HepG2 (cell line): ENCODE measurements around the gene HMG20B. TPM values are rescaled to one million over a fixed set of nuclear protein-coding genes. Genes with fewer than 3 reads are reported as not detected.

Source experiments
- BRCA1 ChIP-seq: sonication (generic); formaldehyde crosslinking; IDR thresholded peaks from 2 replicates; pipeline ENCODE4 v1.4.0; 2020; ENCODE audit warnings: missing genetic modification reagents
- BRF2 ChIP-seq: sonication (generic); formaldehyde crosslinking; IDR thresholded peaks from 2 replicates; pipeline ENCODE4 v1.8.1; 2022; ENCODE audit warnings: mild to moderate bottlenecking, missing genetic modification reagents
- GATAD1 ChIP-seq: IDR thresholded peaks from 2 replicates; pipeline ENCODE4 v1.6.1; 2016; ENCODE audit warnings: missing genetic modification reagents, missing compliant biosample characterization
- NFYC ChIP-seq: IDR thresholded peaks from 2 replicates; pipeline ENCODE4 v1.6.1; 2016; ENCODE audit warnings: missing genetic modification reagents, missing compliant biosample characterization
- NR2C2 ChIP-seq: sonication (generic); formaldehyde crosslinking; IDR thresholded peaks from 2 replicates; pipeline ENCODE4 v1.4.0; 2020; ENCODE audit warnings: missing genetic modification reagents, mild to moderate bottlenecking, moderate library complexity, borderline replicate concordance
- RBM22 ChIP-seq: fragments of 200-400 bp; formaldehyde crosslinking; optimal IDR thresholded peaks from 2 replicates; pipeline ENCODE3; 2017; ENCODE audit warnings: mild to moderate bottlenecking, low read length, moderate library complexity
- SNAPC4 ChIP-seq: sonication (generic); formaldehyde crosslinking; IDR thresholded peaks from 2 replicates; pipeline ENCODE4 v1.4.0; 2020; ENCODE audit warnings: mild to moderate bottlenecking, missing genetic modification reagents
- SOX6 ChIP-seq, 2 experiments: fragments of 450-650 bp in 1 of 2; sonication (generic) in 1 of 2; formaldehyde crosslinking in 1 of 2; IDR thresholded peaks; 2 replicates each; pipeline versions ENCODE4 v1.4.0 to v1.6.1; 2017 to 2020; ENCODE audit warnings: antibody characterized with exemption in 1 of 2, mild to moderate bottlenecking in 1 of 2, missing genetic modification reagents in 1 of 2
- TFDP2 ChIP-seq: sonication (generic); formaldehyde crosslinking; IDR thresholded peaks from 2 replicates; pipeline ENCODE4 v1.4.0; 2020; ENCODE audit warnings: missing genetic modification reagents
- ZBTB20 ChIP-seq: sonication (generic); formaldehyde crosslinking; IDR thresholded peaks from 2 replicates; pipeline ENCODE4 v1.8.1; 2023; ENCODE audit warnings: missing genetic modification reagents, low read depth, mild to moderate bottlenecking, borderline replicate concordance
- ZBTB25 ChIP-seq: IDR thresholded peaks from 2 replicates; pipeline ENCODE4 v1.6.1; 2018; ENCODE audit warnings: missing genetic modification reagents
- ZFP91 ChIP-seq: sonication (generic); formaldehyde crosslinking; IDR thresholded peaks from 2 replicates; pipeline ENCODE4 v1.9.0; 2022; ENCODE audit warnings: missing genetic modification reagents, mild to moderate bottlenecking, borderline replicate concordance
- ZNF232 ChIP-seq: sonication (generic); formaldehyde crosslinking; IDR thresholded peaks from 2 replicates; pipeline ENCODE4 v1.4.0; 2020; ENCODE audit warnings: missing genetic modification reagents, borderline replicate concordance
- ZNF780A ChIP-seq: sonication (generic); formaldehyde crosslinking; IDR thresholded peaks from 2 replicates; pipeline ENCODE4 v1.8.0; 2022; ENCODE audit warnings: mild to moderate bottlenecking, missing genetic modification reagents, moderate library complexity
- polyA plus RNA-seq, 8 experiments: library from polyadenylated mRNA; depleted of rRNA in 3 of 8; stranded (reverse) in 7 of 8; unstranded in 1 of 8; fragments of >200 nt; fragmentation: Illumina TruSeq in 4 of 8; extraction: Trizol in 4 of 8; gene quantifications; 2 replicates each; pipeline versions ENCODE4 v1.2.1 to v1.2.3, GENCODE V29; 2011 to 2016; ENCODE audit warnings: low read depth in 4 of 8, missing spikeins in 1 of 8, mixed read lengths in 1 of 8; ENCODE audit not compliant: insufficient read depth in 1 of 8
- total RNA-seq, 5 experiments: library from RNA; depleted of rRNA; stranded (reverse); fragments of >200 nt; fragmentation: Illumina TruSeq; extraction: Trizol; gene quantifications; 2 replicates each; pipeline ENCODE4 v1.2.3, GENCODE V29; 2016; ENCODE audit warnings: low read depth in 1 of 5

HMG20B gene
- total and polyA plus RNA-seq, 2 of the 13 experiments (the other 11 are each of a cell fraction or from before 2014, with no cell fraction given) = 23.9 to 29.2 TPM

- TF ChIP-seq ZNF232 (CRISPR knock-in tag) (no peak), ZBTB25 (CRISPR knock-in tag) (peak; percentile 62; the same call in 1 of the 2 replicates), SOX6 (IDR thresholded peaks at IDR 0.05) (no peak), SOX6 (CRISPR knock-in tag; IDR thresholded peaks at IDR 0.05) (no peak), ZBTB20 (CRISPR knock-in tag) (no peak), ZFP91 (CRISPR knock-in tag) (peak; percentile 100), BRCA1 (CRISPR knock-in tag) (no peak), GATAD1 (peak; percentile 51; the same call in 1 of the 2 replicates), ZNF780A (CRISPR knock-in tag) (no peak), TFDP2 (CRISPR knock-in tag) (peak; percentile 50; the same call in 1 of the 2 replicates), NR2C2 (CRISPR knock-in tag) (no peak), SNAPC4 (CRISPR knock-in tag) (peak; percentile 78; the same call in 1 of the 2 replicates), NFYC (CRISPR knock-in tag) (peak; percentile 89), RBM22 (no peak), BRF2 (CRISPR knock-in tag) (no peak)
Measured at GRCh38 chr19:3572132-3572854, 451 bp upstream of the HMG20B start (continued).
